SH-SY5Y (cell line): ENCODE data around the gene FXYD7.

Source experiments
- GATA2 ChIP-seq: IDR thresholded peaks from 2 replicates; pipeline ENCODE4 v1.6.1; 2011; ENCODE audit warnings: mild to moderate bottlenecking, low read depth, low read length
- GATA3 ChIP-seq: IDR thresholded peaks from 2 replicates; pipeline ENCODE4 v1.6.1; 2011; ENCODE audit warnings: low read depth, mild to moderate bottlenecking, low read length, moderate library complexity

- TF ChIP-seq GATA3 (no peak), GATA2 (no peak)
These were observed 48.4 kb upstream of the FXYD7 start for GRCh38 chr19:35094656-35095055.
